B cell (primary cell): ENCODE data around the gene PML.

Experiments used
- EZH2 ChIP-seq: IDR thresholded peaks from 2 replicates; pipeline ENCODE4 v1.6.1; 2012; ENCODE audit warnings: borderline replicate concordance, low read depth, mild to moderate bottlenecking, moderate library complexity, low read length; ENCODE audit not compliant: insufficient read depth, poor library complexity, severe bottlenecking
- TF ChIP-seq, protein P1 (sequence below): fragments of 200-600 bp; IDR thresholded peaks from one replicate; pipeline ENCODE4 v1.8.0; 2022; ENCODE audit warnings: antibody characterized with exemption, mild to moderate bottlenecking

- TF ChIP-seq, protein P1, sequence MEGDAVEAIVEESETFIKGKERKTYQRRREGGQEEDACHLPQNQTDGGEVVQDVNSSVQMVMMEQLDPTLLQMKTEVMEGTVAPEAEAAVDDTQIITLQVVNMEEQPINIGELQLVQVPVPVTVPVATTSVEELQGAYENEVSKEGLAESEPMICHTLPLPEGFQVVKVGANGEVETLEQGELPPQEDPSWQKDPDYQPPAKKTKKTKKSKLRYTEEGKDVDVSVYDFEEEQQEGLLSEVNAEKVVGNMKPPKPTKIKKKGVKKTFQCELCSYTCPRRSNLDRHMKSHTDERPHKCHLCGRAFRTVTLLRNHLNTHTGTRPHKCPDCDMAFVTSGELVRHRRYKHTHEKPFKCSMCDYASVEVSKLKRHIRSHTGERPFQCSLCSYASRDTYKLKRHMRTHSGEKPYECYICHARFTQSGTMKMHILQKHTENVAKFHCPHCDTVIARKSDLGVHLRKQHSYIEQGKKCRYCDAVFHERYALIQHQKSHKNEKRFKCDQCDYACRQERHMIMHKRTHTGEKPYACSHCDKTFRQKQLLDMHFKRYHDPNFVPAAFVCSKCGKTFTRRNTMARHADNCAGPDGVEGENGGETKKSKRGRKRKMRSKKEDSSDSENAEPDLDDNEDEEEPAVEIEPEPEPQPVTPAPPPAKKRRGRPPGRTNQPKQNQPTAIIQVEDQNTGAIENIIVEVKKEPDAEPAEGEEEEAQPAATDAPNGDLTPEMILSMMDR, result no peak
- no peak for TF ChIP-seq EZH2
Measured at GRCh38 chr15:73946046-73946721, 48.3 kb upstream of the PML start.
